Kidney glomerular epithelial cell (primary cell): ENCODE results near the gene AMY1C.
"Not testable (repeated sequence)": the region's sequence is repeated elsewhere in the genome, so short reads cannot be mapped to it uniquely, and the experiment has no call there.

Source experiments
- DNase-seq: peaks from one replicate; lab custom pipeline; 2025; lab: John Stamatoyannopoulos, UW

The AMY1C gene

GRCh38 chr1:103749598-103749997, at the start of gene AMY1C:
TSS of gene AMY1C (plus strand) at chr1:103749898. CDS start at chr1:103750470, 572 bp downstream.
- DNase-seq: not testable (repeated sequence)

- DNase-seq: not testable (repeated sequence)
These were observed 49.0 kb upstream of the AMY1C start for GRCh38 chr1:103700669-103701068.

- DNase-seq: not testable (repeated sequence)
These were observed 48.4 kb upstream of the AMY1C start for GRCh38 chr1:103701256-103701655.

GRCh38 chr1:103707670-103708069, 42.0 kb upstream of the AMY1C start:
- not testable (repeated sequence) for DNase-seq

GRCh38 chr1:103710381-103710780, 39.3 kb upstream of the AMY1C start:
- not testable (repeated sequence) for DNase-seq

- not testable (repeated sequence) for DNase-seq
These were observed 32.3 kb upstream of the AMY1C start for GRCh38 chr1:103717404-103717803.

GRCh38 chr1:103721473-103721872, 28.2 kb upstream of the AMY1C start:
- DNase-seq: not testable (repeated sequence)

GRCh38 chr1:103735334-103735733, 14.4 kb upstream of the AMY1C start:
- not testable (repeated sequence) for DNase-seq

- DNase-seq: not testable (repeated sequence)
These were observed 11.7 kb upstream of the AMY1C start for GRCh38 chr1:103738031-103738430.

- DNase-seq: not testable (repeated sequence)
These were observed 5.2 kb upstream of the AMY1C start for GRCh38 chr1:103744449-103744848.

GRCh38 chr1:103745040-103745439, 4.7 kb upstream of the AMY1C start:
- DNase-seq: not testable (repeated sequence)

GRCh38 chr1:103748273-103748672, 1.4 kb upstream of the AMY1C start:
- DNase-seq: not testable (repeated sequence)

GRCh38 chr1:103761896-103762295, 12.2 kb downstream of the AMY1C start:
- no peak for DNase-seq

GRCh38 chr1:103779932-103780331, 30.2 kb downstream of the AMY1C start:
- DNase-seq: no peak

GRCh38 chr1:103783944-103784377, 34.3 kb downstream of the AMY1C start:
- DNase-seq: no peak

GRCh38 chr1:103788377-103788776, 38.7 kb downstream of the AMY1C start:
- no peak for DNase-seq

GRCh38 chr1:103790172-103790571, 40.5 kb downstream of the AMY1C start:
- DNase-seq: no peak
